Suprapubic skin (tissue), 3 donors: Measurements from ENCODE around the gene REV3L.

Experiments
- CTCF ChIP-seq, 2 donors: fragments of 200-600 bp in 1 of 2; fragments of 450-650 bp in 1 of 2; sonication (generic) in 1 of 2; IDR thresholded peaks; one replicate each; pipeline ENCODE4 v1.5.1; 2016 to 2019; ENCODE audit warnings: antibody characterized with exemption in 2 of 2, mild to moderate bottlenecking in 1 of 2, moderate library complexity in 1 of 2
- POLR2A ChIP-seq, 2 donors: fragments of 450-650 bp; IDR thresholded peaks; one replicate each; pipeline ENCODE4 v1.6.1; 2017; ENCODE audit warnings: antibody characterized with exemption in 2 of 2, mild to moderate bottlenecking in 2 of 2, moderate library complexity in 2 of 2

GRCh38 chr6:111483736-111484632 is 966 bp upstream of the REV3L start:
- TF ChIP-seq CTCF (IDR thresholded peaks at IDR 0.05) (no peak), POLR2A (IDR thresholded peaks at IDR 0.05) (peak in 1 of 2 donors; percentile 67)
